Suppressor macrophage (primary cell): ENCODE results near the gene BRSK2.
"Not testable (repeated sequence)": the region's sequence is repeated elsewhere in the genome, so short reads cannot be mapped to it uniquely, and the experiment has no call there.

ENCODE experiments used
- DNase-seq, 4 experiments: peaks; one replicate each; pipeline ENCODE4 v3.0.0-alpha.2; 2020 to 2022
- total RNA-seq, 17 experiments: gene quantifications; one replicate each; lab custom pipeline; 2026; ENCODE audit warnings: mixed read lengths in 6 of 17, inconsistent platforms in 3 of 17; lab: John Stamatoyannopoulos, UW

Gene BRSK2
- total RNA-seq = 0 to 4.7 (median 0.43) reads per million in 17 experiments

DNA sequence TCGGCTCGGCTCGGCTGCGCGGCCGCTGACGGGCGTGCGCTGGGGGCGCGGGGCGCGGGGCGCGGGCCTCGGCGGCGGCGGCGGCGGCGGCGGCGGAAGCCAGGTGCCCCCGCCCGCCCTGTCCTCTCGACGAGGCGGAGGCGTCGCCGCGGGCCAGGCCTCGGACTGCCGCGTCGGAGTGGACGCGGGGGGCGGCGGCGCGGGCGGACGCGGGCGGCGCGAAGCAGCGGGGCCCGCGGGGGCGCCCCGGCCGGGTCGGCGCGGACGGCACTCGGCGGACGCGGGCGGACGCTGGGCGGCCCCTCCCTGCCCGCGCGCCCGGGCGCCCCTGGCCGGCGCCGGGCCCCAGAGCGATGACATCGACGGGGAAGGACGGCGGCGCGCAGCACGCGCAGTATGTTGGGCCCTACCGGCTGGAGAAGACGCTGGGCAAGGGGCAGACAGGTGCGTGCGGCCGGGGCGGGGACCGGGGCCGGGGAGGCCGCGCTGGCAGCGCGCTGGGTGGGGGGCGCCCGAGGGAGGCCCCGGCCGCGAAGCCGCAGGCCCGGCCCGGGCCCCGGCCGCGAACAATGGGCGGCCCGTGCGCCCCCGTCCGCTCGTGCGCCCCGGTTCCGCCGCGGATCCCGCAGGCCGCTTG is at the start of gene BRSK2:
BRSK2 (plus strand) TSS at position 3 of the 637 bp plus-strand sequence; CDS start at position 354, 351 bp downstream.
- DNase-seq = peak in 3 of 4 experiments; percentile 12 to 37 (median 22)

DNA sequence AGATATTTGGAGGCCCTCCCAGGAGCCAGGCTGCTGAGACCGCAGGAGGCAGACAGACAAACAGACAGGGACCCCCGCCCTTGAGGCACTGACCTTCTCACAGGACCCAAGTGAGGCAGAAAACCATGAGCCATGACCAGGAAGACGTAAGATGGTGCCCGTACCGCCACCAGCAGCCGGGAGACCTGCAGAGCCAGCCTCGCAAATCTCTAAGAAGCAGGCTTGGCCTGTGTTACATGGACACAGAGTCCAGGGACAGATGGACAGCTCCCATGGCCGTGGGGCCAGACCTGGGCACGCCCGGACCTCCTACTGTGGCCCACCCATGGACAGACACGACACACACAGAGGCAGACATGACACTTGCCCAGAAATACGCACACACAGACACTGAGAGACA is 49.6 kb upstream of the BRSK2 start:
- no peak for DNase-seq

DNA sequence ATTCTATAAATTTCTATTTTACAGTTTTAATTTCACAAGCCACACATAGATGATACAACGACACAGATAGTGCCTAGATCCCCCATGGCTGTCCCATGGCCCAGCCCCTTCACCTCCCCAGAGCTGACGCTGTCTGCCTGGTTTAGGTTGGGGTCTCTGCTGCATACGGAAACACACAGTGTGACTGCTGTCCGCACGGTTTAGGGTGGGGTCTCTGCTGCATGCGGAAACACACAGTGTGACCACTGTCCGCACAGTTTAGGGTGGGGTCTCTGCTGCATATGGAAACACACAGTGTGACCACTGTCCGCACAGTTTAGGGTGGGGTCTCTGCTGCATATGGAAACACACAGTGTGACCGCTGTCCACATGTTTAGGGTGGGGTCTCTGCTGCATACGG is 48.5 kb upstream of the BRSK2 start:
- not testable (repeated sequence) for DNase-seq

DNA sequence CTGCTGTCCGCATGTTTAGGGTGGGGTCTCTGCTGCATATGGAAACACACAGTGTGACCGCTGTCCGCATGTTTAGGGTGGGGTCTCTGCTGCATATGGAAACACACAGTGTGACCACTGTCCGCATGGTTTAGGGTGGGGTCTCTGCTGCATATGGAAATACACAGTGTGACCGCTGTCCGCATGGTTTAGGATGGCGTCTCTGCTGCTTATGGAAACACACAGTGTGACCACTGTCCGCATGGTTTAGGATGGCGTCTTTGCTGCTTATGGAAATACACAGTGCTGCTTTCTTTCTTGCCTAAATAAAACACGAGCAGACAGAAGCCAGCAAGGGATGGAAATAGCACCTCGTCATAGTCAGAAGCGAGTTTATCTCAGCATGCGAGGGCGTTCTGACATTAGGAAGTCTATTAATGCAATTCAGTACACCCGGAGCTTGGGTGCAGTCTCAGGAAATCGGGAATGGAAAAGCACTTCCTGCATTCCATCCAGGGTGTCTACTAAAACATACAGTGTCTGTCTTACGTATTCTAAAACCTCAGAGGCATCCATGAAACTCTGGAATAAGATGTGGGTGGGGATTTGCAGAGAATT is 47.7 kb upstream of the BRSK2 start:
- peak; percentile 66 to 84 (median 72) for DNase-seq

DNA sequence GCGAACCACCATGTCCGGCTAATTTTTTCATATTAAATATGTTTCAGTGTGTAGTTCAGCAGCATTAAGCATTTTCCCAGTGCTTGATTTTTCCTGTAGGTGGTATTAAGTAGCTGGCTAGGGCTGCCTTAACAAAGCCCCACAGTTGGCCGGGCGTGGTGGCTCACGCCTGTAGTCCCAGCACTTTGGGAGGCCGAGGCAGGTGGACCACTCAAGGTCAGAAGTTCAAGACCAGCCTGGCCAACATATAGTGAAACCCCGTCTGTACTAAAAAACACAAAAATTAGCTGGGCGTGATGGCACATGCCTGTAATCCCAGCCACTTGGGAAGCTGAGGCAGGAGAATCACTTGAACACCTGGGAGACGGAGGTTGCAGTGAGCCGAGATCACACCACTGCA is 46.8 kb upstream of the BRSK2 start:
- no peak for DNase-seq

DNA sequence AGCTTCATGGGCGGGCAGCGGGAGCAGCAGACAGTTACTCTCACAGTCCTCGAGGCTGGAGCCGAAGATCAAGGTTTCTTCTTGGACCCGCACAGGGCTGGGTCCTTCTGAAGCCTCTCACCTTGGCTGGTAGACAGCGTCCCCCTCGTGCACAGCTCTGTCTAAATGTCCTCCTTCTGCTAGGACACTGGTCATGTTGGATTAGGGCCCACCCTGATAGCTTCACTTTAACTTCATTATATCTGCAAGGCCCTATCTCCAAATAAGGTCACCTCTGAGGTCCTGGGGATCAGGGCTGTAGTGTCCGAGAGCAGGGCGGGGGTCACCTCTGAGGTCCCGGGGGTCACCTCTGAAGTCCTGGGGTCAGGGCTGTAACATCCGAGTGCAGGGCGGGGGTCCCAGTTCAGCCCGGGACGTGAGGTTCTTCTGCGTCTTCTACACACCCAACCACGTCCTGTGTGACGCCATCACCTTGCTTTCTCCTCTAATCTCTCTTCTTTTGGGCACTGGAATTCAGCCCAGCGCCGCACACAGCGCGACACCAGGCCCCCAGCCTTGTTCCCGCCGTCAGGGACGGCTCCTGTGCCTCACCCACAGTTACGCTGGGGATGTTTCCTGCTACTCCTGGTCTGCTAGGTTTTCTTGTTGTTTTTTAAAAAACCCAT is 46.2 kb upstream of the BRSK2 start:
- DNase-seq = no peak

DNA sequence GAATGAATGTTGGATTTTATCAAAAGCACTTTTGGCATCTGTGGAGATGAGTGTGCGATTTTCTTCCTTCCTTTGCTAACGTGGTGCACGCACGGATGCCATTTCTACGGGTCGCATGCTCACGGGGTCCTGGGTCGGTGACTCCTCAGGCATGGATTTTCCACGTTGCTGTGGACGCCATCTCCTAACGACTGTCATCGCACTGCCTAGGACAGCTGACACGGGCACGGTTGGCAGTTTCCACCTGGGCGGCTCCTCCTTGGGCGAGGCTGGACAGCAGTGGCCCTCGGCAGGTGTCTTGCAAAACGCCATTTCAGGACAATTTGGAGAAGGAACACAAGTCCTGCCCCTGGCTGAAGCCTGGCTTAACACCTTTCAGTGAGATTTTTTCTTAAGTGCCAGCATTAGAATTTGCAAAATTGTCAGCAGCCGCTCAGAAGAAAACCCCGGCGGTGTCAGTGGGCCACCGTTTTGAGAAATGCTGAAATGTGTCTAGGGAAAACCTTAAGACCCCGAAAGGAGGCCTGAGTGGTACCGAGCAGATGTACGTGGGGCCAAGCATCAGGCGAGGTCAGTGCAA is 45.6 kb upstream of the BRSK2 start:
- DNase-seq = no peak

DNA sequence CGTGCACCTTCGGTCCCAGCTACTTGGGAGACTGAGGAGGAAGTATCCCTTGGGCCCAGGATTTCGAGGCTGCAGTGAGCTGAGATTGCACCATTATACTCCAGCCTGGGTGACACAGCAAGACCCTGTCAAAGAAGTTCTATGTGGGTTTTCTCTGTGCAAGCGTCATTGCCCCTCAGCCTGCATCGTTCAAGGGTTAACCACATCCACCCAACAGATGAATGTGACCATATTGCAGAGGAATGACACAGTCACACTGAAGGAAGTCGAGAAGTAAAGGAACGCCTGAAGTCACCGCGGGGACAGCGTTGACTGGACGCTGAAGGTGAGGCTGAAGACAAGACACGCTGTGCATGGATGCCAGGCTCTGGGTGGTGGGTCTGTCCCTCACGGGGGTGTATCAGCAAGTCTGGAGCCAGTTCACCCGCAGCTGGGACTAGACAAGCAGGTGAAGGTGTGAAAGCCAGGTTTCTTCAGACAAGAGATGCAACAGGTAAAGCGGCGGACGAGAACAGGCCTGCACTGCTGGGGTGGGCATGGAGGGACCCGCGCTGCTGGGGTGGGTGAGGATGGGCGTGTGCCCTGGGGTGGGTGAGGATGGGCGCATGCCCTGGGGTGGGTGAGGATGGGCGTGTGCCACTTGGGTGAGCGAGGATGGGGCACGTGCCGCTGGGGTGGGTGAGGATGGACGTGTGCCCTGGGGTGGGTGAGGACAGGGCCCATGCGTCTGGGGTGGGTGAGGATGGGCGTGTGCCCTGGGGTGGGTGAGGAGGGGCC is 43.8 kb upstream of the BRSK2 start:
- peak; percentile 15 to 65 (median 44) for DNase-seq

DNA sequence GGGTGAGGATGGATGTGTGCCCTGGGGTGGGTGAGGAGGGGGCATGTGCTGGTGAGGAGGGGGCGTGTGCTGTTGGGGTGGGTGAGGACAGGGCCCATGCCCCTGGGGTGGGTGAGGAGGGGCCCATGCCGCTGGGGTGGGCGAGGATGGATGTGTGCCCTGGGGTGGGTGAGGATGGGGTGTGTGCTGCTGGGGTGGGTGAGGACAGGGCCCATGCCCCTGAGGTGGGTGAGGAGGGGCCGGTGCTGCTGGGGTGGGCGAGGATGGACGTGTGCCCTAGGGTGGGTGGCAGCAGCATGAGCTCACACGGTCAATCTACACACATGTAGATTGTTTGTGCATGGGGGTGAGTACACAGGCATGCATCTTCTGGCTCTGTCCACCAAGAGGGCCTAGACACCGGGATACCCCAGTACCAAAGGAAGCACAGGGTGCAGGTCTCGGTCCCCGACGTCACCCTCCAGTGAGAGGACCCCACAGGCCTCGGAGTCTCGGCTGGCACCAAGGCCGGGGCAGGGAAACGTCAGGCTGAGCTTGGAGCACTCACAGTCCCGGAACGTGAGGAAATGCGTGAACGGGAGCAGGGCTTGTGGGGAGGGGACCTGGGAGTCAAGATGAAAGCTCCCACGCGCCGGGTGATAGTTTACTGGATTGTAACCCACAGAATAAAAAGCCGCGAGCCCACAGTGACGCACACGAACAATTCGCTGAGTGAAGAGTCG is 42.9 kb upstream of the BRSK2 start:
- DNase-seq = no peak

DNA sequence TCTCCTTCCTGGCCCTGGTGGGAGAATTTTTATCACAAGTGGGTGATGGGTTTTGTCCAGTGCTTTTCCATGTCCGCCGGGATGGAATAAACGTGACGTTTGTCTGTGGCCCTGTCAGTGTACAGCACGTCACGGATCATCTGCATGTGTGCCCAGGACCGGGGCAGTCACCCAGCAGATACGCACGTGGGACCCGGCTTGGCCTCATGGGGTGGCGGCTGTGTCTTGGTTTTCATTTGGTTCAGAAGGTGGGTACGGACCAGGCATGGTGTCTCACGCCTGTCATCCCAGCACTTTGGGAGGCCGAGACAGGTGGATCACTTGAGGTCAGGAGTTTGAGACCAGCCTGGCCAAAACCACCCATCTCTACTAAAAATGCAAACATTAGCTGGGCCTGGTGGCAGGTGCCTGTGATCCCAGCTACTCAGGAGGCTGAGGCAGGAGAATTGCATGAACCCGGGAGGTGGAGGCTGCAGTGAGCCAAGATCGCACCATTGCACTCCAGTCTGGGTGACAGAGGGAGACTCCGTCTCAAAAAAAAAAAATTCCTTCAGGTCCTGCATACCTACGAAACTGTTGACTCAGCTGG is 42.2 kb upstream of the BRSK2 start:
- DNase-seq = not testable (repeated sequence)

DNA sequence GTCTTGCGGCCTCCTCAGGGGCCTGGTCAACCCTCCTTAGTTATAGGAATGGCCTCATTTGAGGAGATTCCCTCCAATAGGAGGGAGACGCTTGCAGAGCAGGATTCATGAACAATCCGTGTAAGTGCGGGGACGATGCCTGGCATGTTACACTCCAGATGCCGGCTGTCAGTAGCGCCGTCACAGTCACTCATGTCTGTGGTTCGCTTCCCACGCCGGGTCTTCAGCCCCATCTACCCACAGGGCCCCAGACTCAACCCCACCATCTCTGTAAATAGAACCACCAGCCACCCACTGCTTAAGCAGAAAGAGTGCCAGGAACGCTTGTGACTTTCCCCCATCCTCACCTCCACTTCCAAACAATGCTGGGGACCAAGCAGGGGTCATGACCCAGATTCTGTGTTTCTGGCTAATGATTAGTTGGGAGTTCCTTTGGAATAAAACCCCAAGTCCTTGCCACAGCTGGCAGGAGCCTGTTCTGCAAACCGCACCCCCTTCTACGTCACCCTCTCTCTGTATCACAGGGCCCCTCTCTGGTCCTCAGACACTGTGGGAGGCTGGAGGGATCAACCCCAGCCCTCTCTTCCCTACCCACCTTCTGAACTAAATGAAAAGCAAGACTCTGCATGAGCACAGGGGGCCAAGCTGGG is 41.5 kb upstream of the BRSK2 start:
- no peak for DNase-seq

DNA sequence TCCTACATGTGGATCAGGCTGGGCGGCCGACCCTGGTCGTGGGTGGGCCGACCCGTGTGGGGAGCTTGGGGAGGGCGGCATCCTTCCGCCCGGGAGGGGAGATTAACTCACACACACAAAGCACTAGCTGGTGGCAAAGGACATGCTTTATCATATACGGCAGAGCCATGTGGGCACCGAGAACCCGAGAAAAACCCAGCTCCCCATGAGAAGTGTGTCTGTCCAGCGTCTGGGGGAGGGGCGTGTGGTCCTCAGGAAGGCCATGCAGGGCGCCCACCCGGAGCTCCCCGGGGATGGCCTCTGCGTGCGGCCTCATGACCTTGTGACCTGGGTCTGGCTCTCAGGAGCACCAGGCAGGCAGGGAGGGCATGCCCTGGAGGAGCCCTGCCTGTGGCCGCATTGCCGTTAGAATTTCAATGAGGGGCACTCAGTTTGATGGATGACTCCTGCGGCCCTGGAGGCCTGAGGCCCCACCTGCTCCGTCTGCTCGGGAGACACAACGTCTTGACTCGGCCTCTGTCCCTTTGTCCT is 40.9 kb upstream of the BRSK2 start:
- no peak for DNase-seq

DNA sequence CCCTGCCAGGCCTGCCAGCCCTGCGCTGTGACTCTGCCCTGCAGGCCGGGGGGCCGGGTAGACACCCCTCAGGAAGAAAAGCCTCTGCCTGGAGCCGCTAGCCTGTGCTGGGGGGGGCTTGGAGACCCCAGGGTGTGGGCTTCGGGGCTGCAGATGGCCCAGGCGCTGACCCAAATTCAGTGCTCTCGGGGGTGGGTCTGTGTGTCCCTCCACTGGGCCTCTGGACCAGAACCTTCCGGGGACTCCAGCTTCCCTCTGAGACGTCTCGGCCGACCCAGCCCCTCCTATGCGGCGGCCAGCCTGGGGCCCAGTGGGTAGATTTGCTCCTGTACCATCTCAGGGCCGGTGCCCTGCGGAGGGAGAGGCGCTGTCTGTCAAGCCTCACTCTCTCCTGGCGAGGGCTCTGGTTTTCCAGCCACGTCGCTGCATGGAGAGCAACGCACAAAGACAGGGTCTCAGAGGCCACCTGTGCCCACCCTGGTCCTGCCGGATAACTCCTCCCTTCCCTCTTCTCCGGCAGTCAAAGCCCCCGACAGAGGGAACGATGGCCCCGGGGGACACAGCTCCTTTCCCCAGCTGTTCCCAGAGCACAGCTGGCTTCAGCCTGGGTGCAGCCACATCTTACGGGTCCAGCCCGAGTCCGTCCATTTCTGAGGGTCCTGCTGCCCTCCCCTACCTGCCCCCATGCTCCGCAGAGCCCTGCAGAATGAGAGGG is 40.2 kb upstream of the BRSK2 start:
- DNase-seq = no peak

DNA sequence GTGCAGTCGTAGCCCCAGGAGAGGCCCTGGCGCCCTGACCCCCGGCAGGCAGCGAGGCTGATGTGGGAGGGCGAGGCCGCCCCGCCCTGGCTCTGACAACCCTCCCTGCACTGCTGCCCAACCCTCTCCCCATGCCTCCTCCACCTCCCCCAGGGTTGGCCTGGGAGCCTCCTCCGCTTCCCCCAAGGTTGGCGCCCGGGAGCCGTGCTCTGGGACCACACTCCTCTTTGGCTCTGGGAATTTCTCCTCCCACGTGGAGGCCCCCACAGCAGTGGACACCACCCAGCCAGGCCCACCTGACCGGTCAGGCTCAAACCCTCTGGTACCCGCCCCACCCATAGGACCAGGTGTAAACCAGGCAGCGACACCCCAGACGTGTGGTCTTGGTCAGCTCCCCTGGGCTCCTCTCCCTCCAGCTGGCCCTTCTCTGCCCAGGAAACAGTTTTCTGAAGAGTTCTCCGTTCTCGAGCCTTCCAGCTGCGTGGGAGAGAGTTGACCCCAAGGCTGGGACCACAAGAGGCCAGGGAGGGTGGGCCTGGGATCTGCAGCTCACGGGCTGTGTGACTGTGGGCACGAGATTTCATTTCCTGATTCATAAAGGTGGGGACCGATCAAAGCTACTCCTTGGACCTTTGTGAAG is 39.5 kb upstream of the BRSK2 start:
- no peak for DNase-seq

DNA sequence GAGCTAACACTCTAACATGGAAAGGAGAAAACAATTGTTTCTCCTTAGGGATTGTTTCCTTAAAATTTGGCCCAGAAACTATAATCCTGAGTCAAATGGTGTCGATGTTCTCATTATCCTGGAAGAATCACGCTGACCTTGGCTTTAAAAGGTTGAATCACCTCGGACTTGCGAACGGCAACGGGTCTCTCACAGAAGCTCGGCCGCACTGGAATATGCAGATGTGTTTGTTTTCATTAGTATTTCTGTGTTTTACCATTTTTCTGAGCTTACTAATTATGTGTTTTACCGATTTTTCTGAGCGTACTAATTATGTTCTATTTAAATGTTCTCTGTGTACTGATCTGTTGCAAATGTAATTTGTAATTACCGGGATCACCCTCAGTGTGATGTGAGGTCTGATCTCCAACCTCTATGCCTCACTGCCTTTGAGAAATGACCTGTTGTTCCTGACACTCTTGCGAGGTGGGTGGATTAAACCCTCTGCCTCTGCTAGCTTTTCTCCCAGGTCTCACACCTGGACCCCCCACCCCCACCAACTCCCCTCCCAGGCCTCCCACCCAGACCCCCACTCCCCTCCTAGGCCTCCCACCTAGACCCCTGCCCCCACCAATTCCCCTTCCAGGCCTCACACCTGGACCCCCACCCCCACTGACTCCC is 38.3 kb upstream of the BRSK2 start:
- no peak for DNase-seq

DNA sequence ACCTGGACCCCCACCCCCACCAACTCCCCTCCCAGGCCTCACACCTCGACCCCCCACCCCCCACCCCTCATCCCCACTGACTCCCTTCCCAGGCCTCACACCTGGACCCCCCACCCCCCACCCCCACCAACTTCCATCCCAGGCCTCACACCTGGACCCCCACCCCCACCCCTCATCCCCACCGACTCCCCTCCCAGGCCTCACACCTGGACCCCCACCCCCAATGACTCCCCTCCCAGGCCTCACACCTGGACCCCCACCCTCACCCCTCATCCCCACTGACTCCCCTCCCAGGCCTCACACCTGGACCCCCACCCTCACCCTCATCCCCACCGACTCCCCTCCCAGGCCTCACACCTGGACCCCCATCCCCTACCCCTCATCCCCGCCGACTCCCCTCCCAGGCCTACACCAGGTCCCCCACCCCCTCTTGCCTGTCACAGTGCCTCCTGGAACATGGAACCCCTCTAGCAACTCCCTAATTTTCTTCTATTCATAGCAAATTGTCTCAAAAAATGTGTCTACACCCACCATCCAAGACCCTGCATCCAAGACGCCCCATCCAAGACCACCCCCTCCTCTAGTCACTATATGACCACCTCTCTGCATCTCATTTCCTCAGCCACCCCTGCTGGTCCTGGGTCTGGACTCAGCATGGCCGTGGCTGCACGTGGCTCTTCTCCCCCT is 36.9 kb upstream of the BRSK2 start:
- no peak for DNase-seq

DNA sequence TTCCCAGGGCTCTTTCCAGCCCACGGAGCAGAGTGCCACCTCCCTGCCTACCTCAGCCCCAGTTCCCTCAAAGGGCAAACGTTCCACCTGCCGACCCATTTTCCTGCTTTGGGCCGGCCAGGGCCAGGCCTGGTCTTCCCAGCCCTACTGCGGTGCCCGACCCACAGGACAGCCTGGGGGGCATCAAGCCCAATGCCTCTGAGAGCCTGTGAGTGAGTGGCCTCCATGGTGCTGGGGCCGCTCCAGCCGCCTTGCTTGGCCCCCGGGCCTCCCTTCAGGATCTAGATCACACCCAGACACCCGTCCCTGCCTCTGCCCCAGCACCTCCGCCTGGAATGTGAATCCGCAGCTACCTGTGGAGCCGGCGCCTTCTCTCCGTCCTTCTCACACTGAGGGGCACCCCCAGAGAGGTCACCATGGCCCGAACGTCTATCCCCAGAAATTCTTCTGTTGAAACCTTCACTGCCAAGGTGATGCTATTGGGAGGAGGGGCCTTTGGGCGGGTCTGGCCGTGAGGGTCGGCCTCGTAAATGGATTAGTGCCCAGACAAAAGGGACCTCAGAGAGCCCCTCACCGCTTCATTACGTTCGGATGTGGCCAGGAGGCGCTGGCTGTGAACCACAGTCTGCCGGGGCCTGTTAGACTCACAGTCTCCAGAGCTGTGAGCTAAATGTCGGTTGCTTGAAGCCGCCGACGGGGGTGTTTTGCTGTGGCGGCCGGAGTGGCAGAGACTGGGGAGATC is 36.2 kb upstream of the BRSK2 start:
- no peak for DNase-seq
